ENCODE results near the gene TAX1BP3. TPM values are rescaled to one million over a fixed set of nuclear protein-coding genes. Genes with fewer than 3 reads are reported as not detected.

The TAX1BP3 gene
- total RNA-seq, 1 donor from 2014 or later, result 136 TPM

DNA sequence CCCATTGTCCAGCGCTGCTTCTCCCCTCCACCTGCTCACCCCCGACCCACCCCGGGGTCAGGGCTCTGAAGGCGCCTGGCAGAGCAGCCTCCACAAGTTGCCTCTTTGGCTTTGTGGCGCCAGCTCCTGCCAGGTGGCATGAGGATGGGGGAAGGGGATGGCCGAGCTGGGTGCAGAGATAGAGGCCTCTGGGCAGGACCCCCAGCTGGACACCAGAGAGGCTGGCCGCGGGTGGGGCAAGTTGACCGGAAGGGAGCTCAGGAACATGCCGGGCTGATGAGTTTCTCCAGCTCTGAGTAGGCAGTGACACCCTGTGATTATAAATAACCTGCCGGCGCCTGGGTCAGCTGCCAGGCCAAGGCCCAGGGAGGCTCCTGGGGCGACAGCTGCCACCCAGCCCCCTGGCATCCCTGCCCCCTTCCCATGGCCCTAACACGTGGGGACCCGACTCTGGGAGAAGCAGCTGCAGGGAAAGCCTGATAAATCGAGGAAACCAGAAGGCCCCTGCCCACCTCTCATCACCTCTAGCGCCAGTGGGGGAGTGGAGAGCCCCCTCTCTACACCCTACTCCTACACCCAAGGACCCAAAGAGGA lies 26.8 kb upstream of the TAX1BP3 start:
- H3K27me3 Mint-ChIP-seq (ENCODE audit: low read depth), result peaks cover 73% of the 10 kb centered on the region
- H3K9me3 Mint-ChIP-seq, result no peaks in the 10 kb centered on the region
- TF ChIP-seq, protein P1, sequence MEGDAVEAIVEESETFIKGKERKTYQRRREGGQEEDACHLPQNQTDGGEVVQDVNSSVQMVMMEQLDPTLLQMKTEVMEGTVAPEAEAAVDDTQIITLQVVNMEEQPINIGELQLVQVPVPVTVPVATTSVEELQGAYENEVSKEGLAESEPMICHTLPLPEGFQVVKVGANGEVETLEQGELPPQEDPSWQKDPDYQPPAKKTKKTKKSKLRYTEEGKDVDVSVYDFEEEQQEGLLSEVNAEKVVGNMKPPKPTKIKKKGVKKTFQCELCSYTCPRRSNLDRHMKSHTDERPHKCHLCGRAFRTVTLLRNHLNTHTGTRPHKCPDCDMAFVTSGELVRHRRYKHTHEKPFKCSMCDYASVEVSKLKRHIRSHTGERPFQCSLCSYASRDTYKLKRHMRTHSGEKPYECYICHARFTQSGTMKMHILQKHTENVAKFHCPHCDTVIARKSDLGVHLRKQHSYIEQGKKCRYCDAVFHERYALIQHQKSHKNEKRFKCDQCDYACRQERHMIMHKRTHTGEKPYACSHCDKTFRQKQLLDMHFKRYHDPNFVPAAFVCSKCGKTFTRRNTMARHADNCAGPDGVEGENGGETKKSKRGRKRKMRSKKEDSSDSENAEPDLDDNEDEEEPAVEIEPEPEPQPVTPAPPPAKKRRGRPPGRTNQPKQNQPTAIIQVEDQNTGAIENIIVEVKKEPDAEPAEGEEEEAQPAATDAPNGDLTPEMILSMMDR (IDR thresholded peaks at IDR 0.05; ENCODE audit: unreplicated experiment), result no peak
- H3K4me3 Mint-ChIP-seq, result peak overlapping the region; percentile 54
- no peak overlapping the region for H3K27ac Mint-ChIP-seq
- H3K36me3 Mint-ChIP-seq, result no peaks in the 10 kb centered on the region
- no peak for DNase-seq (ENCODE audit: low spot score in 2 of 2, unreplicated experiment in 2 of 2)
- H3K4me1 Mint-ChIP-seq, result peaks cover 7% of the 10 kb centered on the region

DNA sequence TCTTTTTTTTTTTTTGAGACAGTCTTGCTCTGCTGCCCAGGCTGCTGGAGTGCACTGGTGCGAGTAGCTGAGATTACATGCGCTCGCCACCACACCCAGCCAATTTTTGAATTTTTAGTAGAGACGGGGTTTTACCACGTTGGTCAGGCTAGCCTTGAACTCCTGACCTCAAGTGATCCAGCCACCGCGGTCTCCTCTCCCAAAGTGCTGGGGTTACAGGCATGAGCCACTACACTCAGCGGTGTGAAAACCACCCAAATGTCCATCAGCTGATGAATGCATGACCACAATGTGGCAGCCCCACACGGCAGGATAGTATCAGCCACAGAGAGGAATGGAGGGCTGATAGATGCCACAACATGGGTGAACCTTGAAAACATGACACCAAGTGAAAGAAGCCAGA lies 25.5 kb upstream of the TAX1BP3 start:
- H3K27me3 Mint-ChIP-seq (ENCODE audit: low read depth), result peaks cover 71% of the 10 kb centered on the region
- H3K4me1 Mint-ChIP-seq, result peaks cover 7% of the 10 kb centered on the region
- no peaks in the 10 kb centered on the region for H3K9me3 Mint-ChIP-seq
- TF ChIP-seq, protein P1 (IDR thresholded peaks at IDR 0.05; ENCODE audit: unreplicated experiment), result no peak
- no peaks in the 10 kb centered on the region for H3K36me3 Mint-ChIP-seq
- no peak for DNase-seq (ENCODE audit: low spot score in 2 of 2, unreplicated experiment in 2 of 2)
- no peak overlapping the region for H3K27ac Mint-ChIP-seq
- H3K4me3 Mint-ChIP-seq, result no peak overlapping the region

DNA sequence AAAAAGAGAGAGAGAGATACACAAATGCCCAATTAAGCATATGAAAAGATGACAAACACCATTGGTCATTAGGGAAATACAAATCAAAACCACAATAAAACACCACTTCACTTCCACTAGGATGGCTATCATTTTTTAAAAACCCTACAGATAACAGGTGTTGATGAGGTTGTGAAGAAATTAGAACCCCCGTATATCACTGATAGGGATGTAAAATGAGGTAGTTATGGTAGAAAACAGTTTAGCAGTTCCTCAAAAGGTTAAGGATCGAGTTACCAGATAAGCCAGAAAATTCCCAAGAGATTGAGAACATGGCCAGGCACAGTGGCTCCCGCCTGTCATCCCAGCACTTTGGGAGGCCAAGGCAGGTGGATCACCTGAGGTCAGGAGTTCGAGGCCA lies 24.8 kb upstream of the TAX1BP3 start:
- Mint-ChIP-seq H3K4me1 (peaks cover 7% of the 10 kb centered on the region), H3K27me3 (ENCODE audit: low read depth) (peaks cover 64% of the 10 kb centered on the region), H3K36me3 (no peaks in the 10 kb centered on the region), H3K9me3 (no peaks in the 10 kb centered on the region), H3K4me3 (no peak overlapping the region), H3K27ac (no peak overlapping the region)
- TF ChIP-seq, protein P1 (IDR thresholded peaks at IDR 0.05; ENCODE audit: unreplicated experiment), result no peak
- DNase-seq (ENCODE audit: low spot score in 2 of 2, unreplicated experiment in 2 of 2), result no peak

DNA sequence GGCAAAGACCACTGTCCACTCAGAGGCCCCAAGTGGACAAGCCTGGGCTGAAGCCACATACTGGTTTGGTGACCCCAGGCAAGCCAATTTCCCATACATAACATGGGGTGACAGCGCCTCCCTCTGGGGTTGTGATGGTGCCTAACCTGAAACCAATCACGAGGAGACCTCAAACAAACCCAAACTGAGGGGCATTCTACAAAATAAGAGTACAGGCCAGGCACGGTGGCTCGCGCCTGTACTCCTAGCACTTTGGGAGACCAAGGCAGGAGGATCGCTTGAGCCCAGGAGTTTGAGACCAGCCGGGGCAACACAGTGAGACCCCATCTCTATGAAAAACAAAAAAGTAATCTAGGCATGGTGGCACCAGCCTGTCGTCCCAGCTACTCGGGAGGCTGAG lies 24.0 kb upstream of the TAX1BP3 start:
- Mint-ChIP-seq H3K36me3 (no peaks in the 10 kb centered on the region), H3K27ac (no peak overlapping the region), H3K9me3 (no peaks in the 10 kb centered on the region), H3K4me3 (no peak overlapping the region), H3K27me3 (ENCODE audit: low read depth) (peaks cover 56% of the 10 kb centered on the region), H3K4me1 (peaks cover 7% of the 10 kb centered on the region)
- TF ChIP-seq, protein P1 (IDR thresholded peaks at IDR 0.05; ENCODE audit: unreplicated experiment), result no peak
- DNase-seq (ENCODE audit: low spot score in 2 of 2, unreplicated experiment in 2 of 2), result no peak

DNA sequence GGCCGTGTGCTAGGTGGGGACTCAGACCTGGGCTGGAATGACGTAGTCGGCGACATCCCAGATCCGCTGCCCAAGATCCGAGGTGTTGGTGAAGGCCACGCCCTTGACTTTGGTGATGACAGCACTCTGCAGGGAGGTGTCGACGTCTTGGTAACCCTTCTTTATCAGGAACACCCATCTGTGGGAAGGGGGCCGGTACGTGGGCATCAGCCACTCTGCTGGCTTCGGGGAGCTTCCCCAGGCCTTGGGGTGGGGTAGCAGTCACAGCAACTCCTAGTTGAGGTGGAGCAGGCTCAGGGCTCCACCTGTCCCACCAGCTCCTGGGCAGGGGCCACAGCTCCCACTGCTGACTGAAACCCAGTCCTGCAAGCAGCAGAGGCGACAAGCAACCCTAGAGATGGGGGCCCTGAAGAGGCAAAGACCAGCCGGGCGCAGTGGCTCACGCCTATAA lies 23.3 kb upstream of the TAX1BP3 start:
- Mint-ChIP-seq H3K4me1 (peaks cover 7% of the 10 kb centered on the region), H3K27me3 (ENCODE audit: low read depth) (peaks cover 49% of the 10 kb centered on the region), H3K9me3 (no peaks in the 10 kb centered on the region), H3K4me3 (no peak overlapping the region), H3K27ac (no peak overlapping the region), H3K36me3 (no peaks in the 10 kb centered on the region)
- TF ChIP-seq, protein P1 (IDR thresholded peaks at IDR 0.05; ENCODE audit: unreplicated experiment), result no peak
- DNase-seq (ENCODE audit: low spot score in 2 of 2, unreplicated experiment in 2 of 2), result no peak

All from mesothelial cell of epicardium (in vitro differentiated cells).